GM21526 (cell line): ENCODE measurements around the gene SCYGR5.
"Not testable (repeated sequence)": the region's sequence is repeated elsewhere in the genome, so short reads cannot be mapped to it uniquely, and the experiment has no call there.

ENCODE experiments used
- ATAC-seq: cut with Tn5 transposase; IDR thresholded peaks from one replicate; pipeline ENCODE4 v1.9.1; 2021; ENCODE audit warnings: moderate library complexity; ENCODE audit not compliant: unreplicated experiment, low FRiP score

SCYGR5 gene

GRCh38 chr2:227666631-227667170 lies at the start of gene SCYGR5:
TSS of gene SCYGR5 (plus strand) at chr2:227666804. CDS start at chr2:227666804, 0 bp downstream.
- not testable (repeated sequence) for ATAC-seq

GRCh38 chr2:227617316-227618230 lies 49.0 kb upstream of the SCYGR5 start, which contains the start of gene SCYGR4:
TSS of gene SCYGR4 (plus strand) at chr2:227617498. CDS start at chr2:227617498, 0 bp downstream.
- ATAC-seq: no peak

- no peak for ATAC-seq
These were observed 43.4 kb upstream of the SCYGR5 start for GRCh38 chr2:227623226-227623625.

GRCh38 chr2:227625420-227625819 lies 41.2 kb upstream of the SCYGR5 start:
- no peak for ATAC-seq

GRCh38 chr2:227626580-227627151 lies 39.9 kb upstream of the SCYGR5 start:
- no peak for ATAC-seq

GRCh38 chr2:227627769-227628168 lies 38.8 kb upstream of the SCYGR5 start:
- peak; percentile 82 for ATAC-seq

- no peak for ATAC-seq
These were observed 37.2 kb upstream of the SCYGR5 start for GRCh38 chr2:227629435-227629834.

- ATAC-seq: no peak
These were observed 36.3 kb upstream of the SCYGR5 start for GRCh38 chr2:227630322-227630721.

GRCh38 chr2:227632827-227633226 lies 33.8 kb upstream of the SCYGR5 start:
- no peak for ATAC-seq

- ATAC-seq: no peak
These were observed 32.4 kb upstream of the SCYGR5 start for GRCh38 chr2:227634201-227634600.

GRCh38 chr2:227642656-227643055 lies 23.9 kb upstream of the SCYGR5 start:
- no peak for ATAC-seq

GRCh38 chr2:227643990-227644551 lies 22.5 kb upstream of the SCYGR5 start:
- no peak for ATAC-seq

GRCh38 chr2:227653419-227653818 lies 13.2 kb upstream of the SCYGR5 start:
- no peak for ATAC-seq

- no peak for ATAC-seq
These were observed 12.2 kb upstream of the SCYGR5 start for GRCh38 chr2:227654426-227654825.

GRCh38 chr2:227655454-227655853 lies 11.2 kb upstream of the SCYGR5 start:
- ATAC-seq: no peak

- ATAC-seq: no peak
These were observed 9.3 kb upstream of the SCYGR5 start for GRCh38 chr2:227657199-227657845.

- ATAC-seq: no peak
These were observed 5.5 kb upstream of the SCYGR5 start for GRCh38 chr2:227661025-227661649.

- ATAC-seq: no peak
These were observed 4.8 kb upstream of the SCYGR5 start for GRCh38 chr2:227661827-227662226.

- no peak for ATAC-seq
These were observed 1.2 kb upstream of the SCYGR5 start for GRCh38 chr2:227665189-227665940.
